NCI-H1092 (cell line): Measurements from ENCODE around the gene SH2D5.
"Not testable (repeated sequence)": the region's sequence is repeated elsewhere in the genome, so short reads cannot be mapped to it uniquely, and the experiment has no call there.

Experiments
- DNase-seq: peaks from one replicate; lab custom pipeline; 2025; lab: John Stamatoyannopoulos, UW

Gene SH2D5

GRCh38 chr1:20693623-20694022, 38.9 kb downstream of the SH2D5 start:
- DNase-seq, result no peak

- DNase-seq, result no peak
Observed at GRCh38 chr1:20691872-20692271, 40.6 kb downstream of the SH2D5 start.

- no peak for DNase-seq
Observed at GRCh38 chr1:20689645-20690056, 42.9 kb downstream of the SH2D5 start.

GRCh38 chr1:20686883-20687725, 45.4 kb downstream of the SH2D5 start:
- DNase-seq, result no peak

GRCh38 chr1:20685741-20686140, 46.8 kb downstream of the SH2D5 start:
- no peak for DNase-seq

- no peak for DNase-seq
Observed at GRCh38 chr1:20685099-20685662, 47.3 kb downstream of the SH2D5 start.

- no peak for DNase-seq
Observed at GRCh38 chr1:20684651-20685050, 47.9 kb downstream of the SH2D5 start.

- no peak for DNase-seq
Observed at GRCh38 chr1:20684050-20684620, 48.4 kb downstream of the SH2D5 start.

- DNase-seq, result no peak
Observed at GRCh38 chr1:20683614-20684013, 48.9 kb downstream of the SH2D5 start.

- DNase-seq, result peak; percentile 55
Observed at GRCh38 chr1:20682571-20683236, 49.8 kb downstream of the SH2D5 start.

- no peak for DNase-seq
Observed at GRCh38 chr1:20681999-20682398, 50.5 kb downstream of the SH2D5 start.

GRCh38 chr1:20680269-20680668, 52.2 kb downstream of the SH2D5 start:
- DNase-seq, result no peak

GRCh38 chr1:20678599-20678998, 53.9 kb downstream of the SH2D5 start:
- no peak for DNase-seq

- not testable (repeated sequence) for DNase-seq
Observed at GRCh38 chr1:20673626-20674025, 58.9 kb downstream of the SH2D5 start.

- no peak for DNase-seq
Observed at GRCh38 chr1:20672265-20672632, 60.3 kb downstream of the SH2D5 start.

GRCh38 chr1:20670936-20671335, 61.6 kb downstream of the SH2D5 start:
- no peak for DNase-seq
